GM19455 (cell line): Measurements from ENCODE around the gene SNRNP200.
"Not testable (repeated sequence)": the region's sequence is repeated elsewhere in the genome, so short reads cannot be mapped to it uniquely, and the experiment has no call there.

ENCODE experiments used
- ATAC-seq: cut with Tn5 transposase; IDR thresholded peaks from one replicate; pipeline ENCODE4 v1.9.1; 2021; ENCODE audit not compliant: unreplicated experiment

SNRNP200 gene

DNA sequence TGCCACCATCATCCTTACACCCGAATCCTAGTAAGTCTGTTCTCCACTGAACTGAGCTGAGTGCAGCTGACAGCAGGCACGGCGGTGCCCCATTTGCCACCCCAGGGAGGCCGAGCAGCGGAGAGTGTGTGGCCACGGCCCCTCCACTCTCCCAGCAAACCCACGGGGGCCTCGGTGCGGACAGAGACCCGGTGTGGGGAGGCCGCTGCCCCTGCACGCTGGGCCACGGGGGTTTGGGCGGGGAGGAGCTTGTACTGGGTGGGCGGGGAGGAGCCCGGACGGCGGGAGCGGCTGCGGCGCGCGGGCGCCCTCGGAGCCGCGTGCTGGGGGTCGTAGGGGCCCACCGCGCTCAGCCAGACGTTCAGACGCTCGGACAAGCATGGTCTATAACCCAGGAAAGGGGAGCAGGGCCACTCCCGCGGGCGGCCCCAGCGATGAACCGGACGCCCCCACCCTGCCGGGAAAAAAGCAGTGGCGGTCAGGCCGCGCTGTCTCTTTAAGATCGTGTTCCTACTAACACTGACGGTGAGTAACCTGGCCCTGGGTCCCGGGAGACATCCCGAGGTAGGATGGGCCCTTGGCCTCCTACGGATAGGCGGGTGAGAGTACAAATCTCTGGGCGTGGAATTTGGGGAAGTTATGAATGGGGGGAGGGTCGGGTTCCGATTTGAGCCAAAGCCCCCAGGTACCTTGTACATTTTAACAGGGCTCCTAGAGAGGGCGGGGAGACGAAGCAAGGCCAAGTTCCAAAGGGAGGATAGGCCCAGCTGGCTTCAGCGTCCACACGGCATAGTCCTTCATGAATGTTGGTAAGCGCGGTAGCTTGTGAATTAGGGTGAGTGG lies 19.9 kb upstream of the SNRNP200 start, which contains the start of gene ITPRIPL1:
Gene ITPRIPL1 (plus strand): TSS at position 277 of the 843 bp plus-strand sequence. CDS start 523 bp downstream, at position 800.
- no peak for ATAC-seq

DNA sequence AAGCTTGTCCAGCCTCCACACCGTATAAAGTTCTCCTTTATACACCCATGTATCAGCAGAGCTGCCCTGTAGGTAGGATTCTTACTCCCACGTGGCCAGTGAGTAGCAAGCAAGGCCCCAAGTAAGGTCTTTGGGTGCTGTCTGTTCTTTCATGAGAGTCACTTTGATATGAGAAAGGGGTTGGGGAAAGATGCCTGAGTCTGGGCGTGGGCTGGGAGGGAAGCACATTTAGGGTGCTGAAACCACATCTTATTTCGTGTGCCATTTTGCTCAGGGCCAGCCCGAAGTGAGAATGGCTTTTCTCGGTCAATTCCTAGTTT lies 19.3 kb upstream of the SNRNP200 start:
- no peak for ATAC-seq

DNA sequence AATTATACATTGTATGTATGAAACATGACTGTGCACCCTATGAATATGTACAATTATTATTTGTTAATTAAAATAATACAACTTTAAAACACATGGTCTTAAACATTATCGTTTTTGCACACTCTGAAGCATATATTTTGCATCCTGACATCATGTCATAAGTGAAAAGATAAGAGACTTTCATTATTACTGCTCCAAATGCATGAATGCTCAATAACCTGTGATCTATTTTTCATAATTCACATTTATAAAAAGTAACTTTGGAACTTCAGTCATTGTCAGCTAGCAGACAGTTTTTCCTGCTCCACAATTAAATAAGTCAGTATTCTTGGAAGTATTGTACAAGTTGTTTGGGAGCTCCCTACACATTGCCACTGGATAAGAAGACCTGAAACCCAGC lies 18.5 kb upstream of the SNRNP200 start:
- no peak for ATAC-seq

DNA sequence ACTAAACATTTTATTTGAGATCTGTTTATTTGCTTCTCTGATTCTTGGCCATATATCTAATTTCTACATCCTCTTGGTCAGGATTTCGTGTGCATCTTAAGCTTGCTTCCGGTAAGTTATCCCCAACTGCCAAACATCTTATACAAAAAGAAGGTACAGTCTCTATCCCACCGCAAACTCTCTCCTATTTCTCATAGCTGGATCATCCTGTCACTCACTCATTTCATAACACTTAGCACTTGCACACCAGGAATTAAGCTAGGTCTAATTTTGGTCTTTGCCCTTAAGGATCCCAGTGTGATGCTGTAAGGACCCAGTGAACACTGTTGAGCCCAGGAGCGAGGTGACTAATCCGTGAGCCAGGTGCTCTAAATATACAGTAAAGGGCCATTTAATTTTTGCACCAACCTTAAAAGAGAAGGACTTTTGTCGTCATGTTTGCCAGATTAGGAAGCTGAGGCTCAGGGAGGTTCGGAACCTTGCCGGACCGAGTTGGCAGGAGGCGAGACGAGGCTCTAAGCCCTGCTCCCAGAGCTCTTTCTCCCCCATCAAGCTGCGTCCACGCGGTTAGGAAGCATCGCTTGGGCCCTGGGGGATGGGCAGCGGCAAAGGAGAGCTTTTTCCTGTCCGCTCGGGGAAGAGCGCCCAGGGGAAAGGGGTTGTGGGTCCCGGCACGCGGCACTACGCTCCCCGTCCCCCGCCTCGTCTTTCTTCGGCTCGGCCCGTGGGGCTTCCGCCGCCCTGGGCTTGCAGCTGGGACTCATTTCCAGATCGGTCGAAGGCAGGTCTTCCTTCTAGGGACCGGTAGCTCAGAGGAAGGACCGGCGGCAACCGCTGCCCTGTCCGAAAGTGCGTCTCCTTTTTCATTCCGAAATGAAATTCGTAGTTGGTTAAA lies 15.6 kb upstream of the SNRNP200 start:
- peak; percentile 25 for ATAC-seq

DNA sequence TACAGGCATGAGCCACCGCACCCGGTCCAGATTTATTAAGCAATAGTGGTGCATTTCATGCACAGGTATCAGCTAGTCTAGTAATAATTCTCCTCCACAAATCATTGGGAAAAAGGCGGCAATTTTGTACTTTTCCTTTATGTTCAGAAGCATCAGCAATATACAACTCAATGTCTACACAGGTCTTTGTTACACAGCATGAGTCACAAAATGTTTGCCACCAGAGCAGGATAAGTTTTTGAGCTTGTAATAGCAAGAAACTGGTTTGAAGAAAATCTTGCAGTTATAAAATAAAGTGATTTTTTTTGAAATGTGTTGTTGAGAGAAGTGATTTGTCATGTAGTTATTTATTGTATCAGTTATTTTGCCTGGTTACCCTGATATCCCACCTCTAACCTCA lies 15.0 kb upstream of the SNRNP200 start:
- no peak for ATAC-seq

DNA sequence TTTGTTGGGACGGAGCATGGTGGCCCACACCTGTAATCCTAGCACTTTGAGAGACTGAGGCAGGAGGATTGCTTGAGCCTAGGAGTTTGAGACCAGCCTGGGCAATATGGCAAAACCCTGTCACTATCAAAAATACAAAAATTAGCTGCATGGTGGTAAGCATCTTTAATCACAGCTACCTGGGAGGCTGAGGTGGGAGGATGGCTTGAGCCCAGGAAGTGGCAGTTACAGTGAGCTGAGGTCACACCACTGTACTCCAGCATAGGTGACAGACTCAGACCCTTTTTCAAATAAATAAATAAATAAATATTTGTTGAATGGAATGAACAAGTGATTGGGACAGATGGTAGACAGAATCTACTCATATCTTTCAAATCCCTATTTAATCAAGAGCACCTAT lies 14.1 kb upstream of the SNRNP200 start:
- ATAC-seq: no peak

DNA sequence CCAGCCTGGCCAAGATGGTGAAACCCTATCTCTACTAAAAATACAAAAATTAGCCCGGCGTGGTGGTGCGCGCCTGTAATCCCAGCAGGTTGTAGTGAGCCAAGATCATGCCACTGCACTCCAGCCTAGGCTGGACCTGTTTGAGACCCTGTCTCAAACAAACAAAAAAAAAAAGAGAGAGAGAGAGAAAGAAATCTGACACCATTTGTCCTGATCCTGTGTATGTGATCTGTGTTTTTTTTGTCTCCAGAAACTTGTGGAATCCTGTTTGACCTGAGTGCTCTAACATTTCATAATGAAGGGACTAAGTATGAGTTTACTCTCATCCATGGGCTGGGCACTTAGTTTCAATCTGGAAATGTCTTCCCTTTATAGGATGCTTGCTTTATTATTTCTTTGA lies 13.4 kb upstream of the SNRNP200 start:
- no peak for ATAC-seq

DNA sequence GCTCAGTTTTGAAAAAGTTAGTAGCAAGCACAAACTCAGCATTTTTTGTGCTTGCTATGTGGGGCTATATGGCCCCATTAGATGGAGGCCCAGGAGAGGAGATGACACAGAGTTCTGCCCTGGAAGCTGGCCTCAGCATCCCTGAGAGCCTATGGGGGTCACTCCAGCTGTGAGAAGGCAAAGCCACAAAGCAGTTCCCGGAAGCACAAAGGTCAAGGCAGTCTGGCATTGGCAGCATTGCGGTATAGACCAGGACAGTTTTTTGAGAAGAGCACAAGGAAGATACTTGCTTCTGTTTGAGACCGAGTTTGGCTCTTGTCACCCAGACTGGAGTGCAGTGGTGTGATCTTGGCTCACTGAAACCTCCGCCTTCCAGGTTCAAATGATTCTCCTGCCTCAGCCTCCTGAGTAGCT lies 12.2 kb upstream of the SNRNP200 start:
- ATAC-seq: no peak

DNA sequence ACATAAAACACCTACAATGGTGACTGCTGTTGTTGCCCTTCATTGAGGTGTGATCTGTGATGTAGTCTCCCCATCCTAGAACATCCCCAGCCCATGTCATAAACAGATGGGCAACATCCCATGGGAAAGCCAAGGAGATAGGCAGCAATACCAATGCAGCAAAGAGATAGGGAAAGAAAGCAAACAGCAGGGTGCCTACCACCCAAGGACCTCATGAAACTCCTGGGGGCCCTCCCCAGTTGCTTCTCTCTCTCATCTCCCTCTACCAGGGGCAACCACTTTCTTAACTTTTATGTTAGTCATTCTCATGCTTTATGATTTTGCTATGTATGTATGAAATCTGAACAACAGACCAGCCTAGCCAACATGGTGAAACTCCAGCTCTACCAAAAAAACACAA lies 11.7 kb upstream of the SNRNP200 start:
- no peak for ATAC-seq

DNA sequence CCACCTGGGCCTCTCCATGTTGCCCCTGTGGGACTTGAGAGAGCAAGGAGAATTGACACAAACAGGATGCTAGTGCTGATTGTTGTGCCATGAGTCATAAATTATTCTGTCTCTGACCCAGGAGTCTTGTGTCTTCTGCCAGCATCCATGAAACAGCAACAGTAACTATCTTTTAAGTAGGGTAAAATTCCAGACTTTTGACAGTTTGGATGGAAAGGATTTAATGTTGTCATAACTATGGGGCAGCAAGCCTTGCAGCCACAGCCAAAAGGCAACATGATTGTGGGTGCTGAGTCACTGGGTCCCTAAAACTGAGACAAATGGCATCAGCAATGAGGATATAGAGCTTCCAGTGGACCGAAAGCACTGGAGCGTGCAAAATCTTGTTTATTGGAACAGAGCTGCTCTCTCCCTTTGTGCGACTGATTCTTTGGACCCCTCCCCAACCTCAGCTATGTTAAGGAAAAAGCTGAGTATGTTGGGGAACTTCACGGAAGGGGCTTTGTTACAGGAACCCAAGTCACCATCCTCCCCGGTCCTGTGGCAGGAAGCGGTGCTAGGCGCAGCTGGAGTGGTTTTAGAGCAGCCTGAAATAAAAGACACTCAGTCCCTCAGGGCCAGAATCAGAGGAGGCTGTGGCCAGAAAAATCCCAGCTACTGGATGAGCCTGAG lies 10.2 kb upstream of the SNRNP200 start:
- no peak for ATAC-seq

DNA sequence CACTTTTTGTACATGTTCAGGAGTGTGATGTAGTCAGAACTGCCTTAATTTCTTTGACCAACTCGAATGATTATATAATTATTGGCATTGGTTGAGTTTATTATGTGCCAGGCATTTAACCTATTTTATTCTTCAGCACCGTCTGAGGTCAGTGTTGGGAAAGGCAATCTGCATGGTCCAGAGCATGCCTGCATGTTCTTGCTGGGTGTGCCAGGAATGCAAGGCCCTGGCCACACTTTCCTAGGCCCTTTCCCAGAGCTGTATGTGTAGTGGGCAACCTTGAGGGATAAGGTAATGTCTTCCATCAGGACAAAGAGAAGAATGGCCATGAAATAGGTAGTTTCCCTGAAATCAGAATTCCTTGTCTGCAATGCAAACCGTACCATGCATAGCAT lies 9.7 kb upstream of the SNRNP200 start:
- ATAC-seq: no peak

DNA sequence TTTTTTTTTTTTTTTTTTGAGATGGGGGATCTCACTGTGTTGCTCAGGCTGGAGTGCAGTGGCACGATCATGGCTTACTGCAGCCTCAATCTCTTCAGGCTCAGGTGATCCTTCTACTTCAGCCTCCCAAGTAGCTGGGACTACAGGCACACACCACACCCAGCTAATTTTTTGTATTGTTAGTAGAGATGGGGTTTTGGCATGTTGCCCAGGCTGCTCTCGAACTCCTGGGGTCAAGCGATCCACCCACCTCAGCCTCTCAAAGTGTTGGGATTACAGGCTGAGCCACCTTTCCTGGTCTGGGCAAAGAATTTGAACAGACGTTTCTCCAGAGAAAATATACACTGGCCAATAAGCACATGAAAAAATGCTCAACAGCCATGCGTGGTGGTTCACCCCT lies 2.9 kb upstream of the SNRNP200 start:
- ATAC-seq: no peak

DNA sequence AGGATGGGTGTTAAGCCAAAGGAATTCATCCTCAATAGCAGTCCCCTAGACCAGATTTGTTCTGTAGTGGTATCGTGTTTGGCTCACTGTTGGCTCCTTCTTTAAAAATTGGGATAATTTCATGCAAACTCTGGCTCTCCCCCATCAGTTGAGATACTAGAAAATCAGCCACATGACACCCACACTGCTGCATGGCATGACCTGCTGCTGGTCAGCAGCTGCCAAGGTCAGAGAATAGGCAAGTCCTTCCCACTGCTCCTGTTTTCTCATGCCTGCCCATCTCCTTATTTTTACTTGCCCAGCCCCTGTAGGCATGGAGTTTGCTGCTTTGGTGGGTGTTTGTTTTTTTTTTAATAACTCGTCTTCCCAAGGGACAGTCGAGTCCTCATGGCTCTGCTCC lies 1.0 kb upstream of the SNRNP200 start:
- ATAC-seq: no peak

DNA sequence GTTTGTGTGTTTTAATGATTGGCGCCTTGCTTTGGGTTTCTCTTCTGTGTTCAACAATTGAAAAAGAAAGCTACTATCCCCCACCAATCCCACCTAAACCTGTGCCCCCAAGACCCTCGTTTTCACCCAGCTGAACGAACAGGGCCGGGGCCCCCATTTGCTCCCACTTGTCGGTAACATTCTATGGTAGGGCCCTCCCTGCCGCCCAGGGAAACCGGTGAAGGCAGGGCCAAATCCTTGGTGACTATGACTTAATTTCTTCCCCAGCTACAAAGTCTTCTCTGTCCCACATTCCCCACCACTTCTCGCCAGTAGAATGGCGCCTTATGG lies 598 bp upstream of the SNRNP200 start:
- ATAC-seq: no peak

DNA sequence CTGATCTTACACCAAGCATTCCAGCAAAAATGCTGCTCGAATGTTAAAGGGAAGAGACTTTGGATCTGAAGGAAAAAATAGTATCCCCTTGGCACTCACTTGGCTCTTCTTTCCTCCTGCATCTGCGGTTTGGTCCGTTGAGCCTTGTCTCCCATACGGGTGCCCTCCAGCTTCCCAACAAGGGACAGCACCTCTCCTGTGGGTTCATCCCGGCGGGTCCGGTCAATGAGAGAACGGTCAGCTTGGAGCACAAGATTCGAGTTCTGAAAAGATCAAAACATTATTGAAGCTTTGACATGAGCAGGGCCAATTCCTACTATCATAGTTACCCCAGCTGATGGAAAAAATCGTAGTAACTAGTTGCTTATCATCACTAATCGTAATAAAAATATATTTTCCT lies 740 bp downstream of the SNRNP200 start:
- ATAC-seq: no peak

DNA sequence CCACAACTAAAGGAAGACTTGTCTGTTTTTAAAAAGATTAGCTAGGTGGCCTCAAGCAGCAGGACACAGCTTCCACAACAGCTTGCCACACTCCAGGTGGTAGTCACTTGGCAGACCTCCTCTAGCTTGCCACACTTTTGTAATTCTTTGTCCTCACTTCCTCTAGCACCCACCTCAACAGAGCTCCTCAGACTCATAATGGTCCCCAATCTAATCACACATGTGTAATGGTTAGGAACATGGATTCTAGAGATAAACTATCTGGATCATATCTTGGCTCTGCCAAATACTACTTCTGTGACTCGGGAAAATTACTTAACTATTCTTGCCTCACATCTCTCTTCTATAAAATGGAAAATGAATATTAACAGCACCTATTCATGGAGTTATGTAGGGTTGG lies 3.5 kb downstream of the SNRNP200 start:
- ATAC-seq: no peak

DNA sequence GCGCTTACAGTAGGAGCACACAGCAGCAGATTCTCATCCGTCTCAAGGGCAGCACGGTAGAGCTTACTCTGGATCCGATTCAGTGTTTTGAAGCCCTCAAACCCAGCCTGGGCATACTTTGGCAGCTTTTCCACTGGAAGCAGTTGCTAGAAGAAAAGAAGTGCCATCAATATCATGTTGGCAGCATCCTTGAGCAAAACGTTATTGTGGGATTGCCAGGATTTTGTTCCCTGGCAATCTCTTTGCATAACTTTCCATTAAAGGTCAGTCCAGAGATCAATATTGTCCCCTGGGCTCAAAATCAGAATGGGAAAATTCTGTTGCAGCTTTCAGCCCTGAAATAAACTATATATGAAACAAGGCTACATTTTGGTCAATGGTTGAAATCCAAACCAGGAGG lies 8.4 kb downstream of the SNRNP200 start:
- no peak for ATAC-seq

DNA sequence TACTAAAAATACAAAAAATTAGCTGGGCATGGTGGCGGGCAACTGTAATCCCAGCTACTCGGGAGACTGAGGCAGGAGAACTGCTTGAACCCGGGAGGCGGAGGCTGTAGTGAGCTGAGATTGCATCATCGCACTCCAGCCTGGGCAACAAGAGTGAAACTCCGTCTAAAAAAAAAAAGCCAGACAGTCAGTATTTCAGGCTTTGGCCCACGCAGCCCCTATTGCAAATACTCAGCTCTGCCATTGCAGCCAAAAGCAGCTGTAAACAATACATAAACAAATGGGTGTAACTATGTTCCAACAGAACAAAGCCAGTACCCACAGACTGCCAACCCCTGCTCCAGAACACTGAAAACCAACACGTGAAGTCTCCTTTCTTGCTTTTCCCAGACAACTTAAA lies 11.1 kb downstream of the SNRNP200 start:
- ATAC-seq: not testable (repeated sequence)

DNA sequence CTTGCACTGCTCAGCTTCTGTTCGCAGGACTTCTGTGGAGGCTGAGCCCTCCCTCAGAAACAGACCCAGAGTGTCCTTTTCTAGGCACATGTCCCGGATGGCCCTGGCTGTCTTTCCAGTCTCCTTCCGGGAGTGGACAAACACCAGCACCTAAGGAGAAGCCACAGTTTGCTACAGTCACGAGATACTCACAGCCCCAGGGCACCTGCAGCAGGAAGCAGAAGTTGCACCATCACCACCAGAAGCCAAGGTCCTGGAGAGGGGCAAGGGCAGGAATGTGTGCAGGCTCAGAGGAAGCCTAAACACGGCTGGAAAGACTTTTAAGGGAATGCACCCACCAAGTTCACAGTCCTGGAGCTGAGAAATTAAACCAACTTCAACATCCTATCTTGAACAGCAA lies 13.6 kb downstream of the SNRNP200 start:
- no peak for ATAC-seq

DNA sequence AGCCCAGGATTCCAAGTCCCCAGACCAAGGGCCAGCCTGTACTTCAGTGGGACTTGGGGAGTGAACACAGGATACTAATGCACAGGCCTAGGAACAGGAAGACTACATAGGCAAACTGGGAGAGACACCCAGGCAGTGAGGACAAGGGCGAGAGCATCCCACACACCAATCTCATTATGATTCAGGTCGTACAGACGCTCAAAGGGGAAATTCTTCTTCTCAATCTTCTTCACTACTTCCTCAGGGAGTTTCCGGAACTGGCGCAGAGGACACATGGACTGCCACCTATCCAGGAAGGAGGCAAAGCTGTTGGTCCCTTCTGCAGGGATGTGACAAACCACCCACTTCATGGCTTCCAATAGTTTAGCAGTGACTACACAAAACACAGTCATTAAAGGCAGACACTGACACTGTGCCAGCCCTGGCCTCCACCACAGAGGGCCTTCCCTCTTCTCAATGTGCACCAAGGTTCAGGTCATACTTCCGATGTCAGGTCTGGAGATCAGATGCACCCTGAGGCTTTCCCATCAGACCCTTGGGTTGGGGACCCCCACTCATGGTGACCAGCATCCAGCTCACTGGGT lies 18.0 kb downstream of the SNRNP200 start:
- no peak for ATAC-seq

DNA sequence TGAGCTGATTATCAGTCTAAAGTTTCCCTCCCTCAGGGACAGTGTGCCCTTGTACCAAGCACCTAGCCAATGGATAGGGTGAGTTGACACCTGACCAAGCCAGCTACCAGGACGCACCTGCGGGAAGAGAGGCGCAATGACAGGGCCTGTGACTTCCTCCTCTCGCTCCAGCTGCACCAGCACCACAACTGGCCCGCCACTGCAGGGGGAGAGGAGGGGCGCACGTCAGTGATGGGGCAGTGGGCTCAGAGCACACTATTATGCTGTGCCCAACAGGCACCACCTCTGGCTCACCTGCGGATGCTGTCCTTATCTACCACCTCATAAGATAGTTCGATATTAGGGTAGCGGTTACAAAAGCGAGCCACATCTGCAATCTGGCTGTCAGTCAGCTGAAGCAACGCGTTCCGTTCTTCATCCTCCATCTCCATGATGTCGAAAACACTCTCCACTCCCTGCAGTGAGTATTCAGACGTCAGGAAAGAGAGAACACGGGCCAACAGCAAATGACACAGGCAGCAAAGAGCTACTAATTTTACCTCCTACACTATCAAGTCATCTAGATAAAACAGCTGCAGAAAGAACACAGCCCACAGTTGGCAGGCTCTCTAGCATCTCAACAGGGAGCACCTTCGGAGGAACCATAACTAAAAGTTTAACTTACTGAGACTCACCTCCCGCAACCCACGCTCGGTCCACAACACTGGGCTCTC lies 28.4 kb downstream of the SNRNP200 start:
- no peak for ATAC-seq
